ENCODE data around the gene FNDC3B. TPM values are rescaled to one million over a fixed set of nuclear protein-coding genes. Genes with fewer than 3 reads are reported as not detected.

The FNDC3B gene
- total and polyA plus RNA-seq, 2 of the 8 experiments (the other 6 are each of a cell fraction or from before 2014, with no cell fraction given) = 14.1 to 44.4 TPM

- TF ChIP-seq CBX8 (IDR thresholded peaks at IDR 0.05; ENCODE audit: borderline replicate concordance, low read depth, low read length) = no peak
- no peak for TF ChIP-seq EP300 (IDR thresholded peaks at IDR 0.05; ENCODE audit: borderline replicate concordance in 1 of 2, low read depth in 2 of 2, low read length in 2 of 2)
- TF ChIP-seq POU5F1 (IDR thresholded peaks at IDR 0.05; ENCODE audit: low read depth, low read length) = no peak
These were observed 30.1 kb downstream of the FNDC3B start (continued) for GRCh38 chr3:172069478-172069877.
